Loucy (cell line): ENCODE results near the gene PSMD14.

Experiments
- CTCF ChIP-seq: fragments of 200-600 bp; sonication (generic); conservative IDR thresholded peaks from 2 replicates; pipeline ENCODE4 v1.5.1; 2014; ENCODE audit warnings: mild to moderate bottlenecking, antibody characterized with exemption, low read length
- EZH2phosphoT487 ChIP-seq: fragments of 200-600 bp; IDR thresholded peaks from 2 replicates; pipeline ENCODE4 v1.6.1; 2018; ENCODE audit warnings: antibody characterized with exemption, mild to moderate bottlenecking, moderate library complexity, borderline replicate concordance

- TF ChIP-seq CTCF (no peak), EZH2phosphoT487 (no peak)
These were observed 117.7 kb downstream of the PSMD14 start for GRCh38 chr2:161425728-161426454.
